ENCODE results near the gene SLC37A1.

SLC37A1 gene

DNA sequence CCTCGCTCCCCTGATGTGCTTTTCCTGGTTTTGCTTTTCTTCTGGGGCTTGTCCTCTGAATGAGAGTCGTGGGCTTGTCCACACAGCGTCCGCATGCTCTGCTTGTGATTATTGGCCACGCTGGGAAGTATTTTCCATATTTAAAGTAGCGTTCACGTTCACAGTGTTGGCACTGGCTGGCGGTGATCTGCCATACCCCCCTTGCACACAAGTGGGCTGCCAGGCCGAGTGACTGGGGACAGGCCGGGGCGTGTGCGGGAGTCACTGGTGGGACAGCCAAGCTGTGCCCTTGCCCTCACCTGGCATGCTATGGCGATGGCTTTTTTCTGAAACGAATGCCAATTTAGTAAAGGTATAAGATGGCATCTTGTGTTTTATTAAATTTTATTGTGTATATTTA is 32.8 kb downstream of the SLC37A1 start:
- POLR2A ChIA-PET, result no interaction called here

More for the DNA sequence above, 32.8 kb downstream of the SLC37A1 start:
- peaks cover 0 to 37% of the 10 kb centered on the region in 2 experiments; a peak in 1 of 3 replicates for H3K36me3 ChIP-seq (ENCODE audit: control insufficient read depth in 2 of 2, insufficient read depth in 1 of 2, low read length in 2 of 2)
- H3K4me1 ChIP-seq (ENCODE audit: control insufficient read depth, insufficient read depth, low read length), result no peaks in the 10 kb centered on the region
- H3K27ac ChIP-seq (ENCODE audit: extremely low read depth, low read depth, low read length), result no peak overlapping the region
- TF ChIP-seq SETDB1 (IDR thresholded peaks at IDR 0.05; ENCODE audit: insufficient read length, low read length), result no peak
- no peak for TF ChIP-seq ZNF558 (tag by site-specific recombination; IDR thresholded peaks at IDR 0.05)
- TF ChIP-seq ZNF311 (tag by site-specific recombination; IDR thresholded peaks at IDR 0.05; ENCODE audit: borderline replicate concordance), result no peak
- TF ChIP-seq, protein P1, sequence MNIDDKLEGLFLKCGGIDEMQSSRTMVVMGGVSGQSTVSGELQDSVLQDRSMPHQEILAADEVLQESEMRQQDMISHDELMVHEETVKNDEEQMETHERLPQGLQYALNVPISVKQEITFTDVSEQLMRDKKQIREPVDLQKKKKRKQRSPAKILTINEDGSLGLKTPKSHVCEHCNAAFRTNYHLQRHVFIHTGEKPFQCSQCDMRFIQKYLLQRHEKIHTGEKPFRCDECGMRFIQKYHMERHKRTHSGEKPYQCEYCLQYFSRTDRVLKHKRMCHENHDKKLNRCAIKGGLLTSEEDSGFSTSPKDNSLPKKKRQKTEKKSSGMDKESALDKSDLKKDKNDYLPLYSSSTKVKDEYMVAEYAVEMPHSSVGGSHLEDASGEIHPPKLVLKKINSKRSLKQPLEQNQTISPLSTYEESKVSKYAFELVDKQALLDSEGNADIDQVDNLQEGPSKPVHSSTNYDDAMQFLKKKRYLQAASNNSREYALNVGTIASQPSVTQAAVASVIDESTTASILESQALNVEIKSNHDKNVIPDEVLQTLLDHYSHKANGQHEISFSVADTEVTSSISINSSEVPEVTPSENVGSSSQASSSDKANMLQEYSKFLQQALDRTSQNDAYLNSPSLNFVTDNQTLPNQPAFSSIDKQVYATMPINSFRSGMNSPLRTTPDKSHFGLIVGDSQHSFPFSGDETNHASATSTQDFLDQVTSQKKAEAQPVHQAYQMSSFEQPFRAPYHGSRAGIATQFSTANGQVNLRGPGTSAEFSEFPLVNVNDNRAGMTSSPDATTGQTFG (tag by site-specific recombination; IDR thresholded peaks at IDR 0.05; ENCODE audit: borderline replicate concordance), result no peak
- TF ChIP-seq, protein P2, sequence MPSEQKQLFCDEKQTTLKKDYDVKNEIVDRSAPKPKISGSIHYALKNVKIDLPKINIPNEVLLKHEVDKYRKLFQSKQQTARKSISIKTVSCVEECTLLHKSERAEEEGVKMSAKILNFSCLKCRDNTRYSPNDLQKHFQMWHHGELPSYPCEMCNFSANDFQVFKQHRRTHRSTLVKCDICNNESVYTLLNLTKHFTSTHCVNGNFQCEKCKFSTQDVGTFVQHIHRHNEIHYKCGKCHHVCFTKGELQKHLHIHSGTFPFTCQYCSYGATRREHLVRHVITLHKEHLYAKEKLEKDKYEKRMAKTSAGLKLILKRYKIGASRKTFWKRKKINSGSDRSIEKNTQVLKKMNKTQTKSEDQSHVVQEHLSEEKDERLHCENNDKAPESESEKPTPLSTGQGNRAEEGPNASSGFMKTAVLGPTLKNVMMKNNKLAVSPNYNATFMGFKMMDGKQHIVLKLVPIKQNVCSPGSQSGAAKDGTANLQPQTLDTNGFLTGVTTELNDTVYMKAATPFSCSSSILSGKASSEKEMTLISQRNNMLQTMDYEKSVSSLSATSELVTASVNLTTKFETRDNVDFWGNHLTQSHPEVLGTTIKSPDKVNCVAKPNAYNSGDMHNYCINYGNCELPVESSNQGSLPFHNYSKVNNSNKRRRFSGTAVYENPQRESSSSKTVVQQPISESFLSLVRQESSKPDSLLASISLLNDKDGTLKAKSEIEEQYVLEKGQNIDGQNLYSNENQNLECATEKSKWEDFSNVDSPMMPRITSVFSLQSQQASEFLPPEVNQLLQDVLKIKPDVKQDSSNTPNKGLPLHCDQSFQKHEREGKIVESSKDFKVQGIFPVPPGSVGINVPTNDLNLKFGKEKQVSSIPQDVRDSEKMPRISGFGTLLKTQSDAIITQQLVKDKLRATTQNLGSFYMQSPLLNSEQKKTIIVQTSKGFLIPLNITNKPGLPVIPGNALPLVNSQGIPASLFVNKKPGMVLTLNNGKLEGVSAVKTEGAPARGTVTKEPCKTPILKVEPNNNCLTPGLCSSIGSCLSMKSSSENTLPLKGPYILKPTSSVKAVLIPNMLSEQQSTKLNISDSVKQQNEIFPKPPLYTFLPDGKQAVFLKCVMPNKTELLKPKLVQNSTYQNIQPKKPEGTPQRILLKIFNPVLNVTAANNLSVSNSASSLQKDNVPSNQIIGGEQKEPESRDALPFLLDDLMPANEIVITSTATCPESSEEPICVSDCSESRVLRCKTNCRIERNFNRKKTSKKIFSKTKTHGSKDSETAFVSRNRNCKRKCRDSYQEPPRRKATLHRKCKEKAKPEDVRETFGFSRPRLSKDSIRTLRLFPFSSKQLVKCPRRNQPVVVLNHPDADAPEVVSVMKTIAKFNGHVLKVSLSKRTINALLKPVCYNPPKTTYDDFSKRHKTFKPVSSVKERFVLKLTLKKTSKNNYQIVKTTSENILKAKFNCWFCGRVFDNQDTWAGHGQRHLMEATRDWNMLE (tag by site-specific recombination; conservative IDR thresholded peaks at IDR 0.05; ENCODE audit: low read depth), result no peak
- TF ChIP-seq ZNF354C (tag by site-specific recombination; IDR thresholded peaks at IDR 0.05; ENCODE audit: borderline replicate concordance, low read depth), result no peak
- TF ChIP-seq ZNF302 (tag by site-specific recombination; IDR thresholded peaks at IDR 0.05; ENCODE audit: low read depth), result no peak
- no peak for TF ChIP-seq ZNF610 (tag by site-specific recombination; IDR thresholded peaks at IDR 0.05; ENCODE audit: borderline replicate concordance)
- TF ChIP-seq KLF16 (tag by site-specific recombination; IDR thresholded peaks at IDR 0.05), result no peak
- TF ChIP-seq ZNF670 (tag by site-specific recombination; IDR thresholded peaks at IDR 0.05; ENCODE audit: low read depth), result no peak
- no peak for TF ChIP-seq ZNF600 (tag by site-specific recombination; IDR thresholded peaks at IDR 0.05)
- TF ChIP-seq MZF1 (tag by site-specific recombination; IDR thresholded peaks at IDR 0.05; ENCODE audit: borderline replicate concordance), result no peak
- no peak for TF ChIP-seq KLF7 (tag by site-specific recombination; IDR thresholded peaks at IDR 0.05; ENCODE audit: borderline replicate concordance)
- TF ChIP-seq ZNF843 (tag by site-specific recombination; IDR thresholded peaks at IDR 0.05), result no peak
- no peak for TF ChIP-seq ZNF426 (tag by site-specific recombination; IDR thresholded peaks at IDR 0.05)
- no peak for TF ChIP-seq SCRT2 (tag by site-specific recombination; IDR thresholded peaks at IDR 0.05)
- no peak for TF ChIP-seq ZNF211 (tag by site-specific recombination; IDR thresholded peaks at IDR 0.05; ENCODE audit: low read depth)
- TF ChIP-seq, protein P3, sequence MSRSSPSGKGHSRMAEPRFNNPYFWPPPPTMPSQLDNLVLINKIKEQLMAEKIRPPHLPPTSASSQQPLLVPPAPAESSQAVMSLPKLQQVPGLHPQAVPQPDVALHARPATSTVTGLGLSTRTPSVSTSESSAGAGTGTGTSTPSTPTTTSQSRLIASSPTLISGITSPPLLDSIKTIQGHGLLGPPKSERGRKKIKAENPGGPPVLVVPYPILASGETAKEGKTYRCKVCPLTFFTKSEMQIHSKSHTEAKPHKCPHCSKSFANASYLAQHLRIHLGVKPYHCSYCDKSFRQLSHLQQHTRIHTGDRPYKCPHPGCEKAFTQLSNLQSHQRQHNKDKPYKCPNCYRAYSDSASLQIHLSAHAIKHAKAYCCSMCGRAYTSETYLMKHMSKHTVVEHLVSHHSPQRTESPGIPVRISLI (tag by site-specific recombination; IDR thresholded peaks at IDR 0.05), result no peak
- no peak for TF ChIP-seq SP3 (tag by site-specific recombination; IDR thresholded peaks at IDR 0.05)
- TF ChIP-seq, protein P4, sequence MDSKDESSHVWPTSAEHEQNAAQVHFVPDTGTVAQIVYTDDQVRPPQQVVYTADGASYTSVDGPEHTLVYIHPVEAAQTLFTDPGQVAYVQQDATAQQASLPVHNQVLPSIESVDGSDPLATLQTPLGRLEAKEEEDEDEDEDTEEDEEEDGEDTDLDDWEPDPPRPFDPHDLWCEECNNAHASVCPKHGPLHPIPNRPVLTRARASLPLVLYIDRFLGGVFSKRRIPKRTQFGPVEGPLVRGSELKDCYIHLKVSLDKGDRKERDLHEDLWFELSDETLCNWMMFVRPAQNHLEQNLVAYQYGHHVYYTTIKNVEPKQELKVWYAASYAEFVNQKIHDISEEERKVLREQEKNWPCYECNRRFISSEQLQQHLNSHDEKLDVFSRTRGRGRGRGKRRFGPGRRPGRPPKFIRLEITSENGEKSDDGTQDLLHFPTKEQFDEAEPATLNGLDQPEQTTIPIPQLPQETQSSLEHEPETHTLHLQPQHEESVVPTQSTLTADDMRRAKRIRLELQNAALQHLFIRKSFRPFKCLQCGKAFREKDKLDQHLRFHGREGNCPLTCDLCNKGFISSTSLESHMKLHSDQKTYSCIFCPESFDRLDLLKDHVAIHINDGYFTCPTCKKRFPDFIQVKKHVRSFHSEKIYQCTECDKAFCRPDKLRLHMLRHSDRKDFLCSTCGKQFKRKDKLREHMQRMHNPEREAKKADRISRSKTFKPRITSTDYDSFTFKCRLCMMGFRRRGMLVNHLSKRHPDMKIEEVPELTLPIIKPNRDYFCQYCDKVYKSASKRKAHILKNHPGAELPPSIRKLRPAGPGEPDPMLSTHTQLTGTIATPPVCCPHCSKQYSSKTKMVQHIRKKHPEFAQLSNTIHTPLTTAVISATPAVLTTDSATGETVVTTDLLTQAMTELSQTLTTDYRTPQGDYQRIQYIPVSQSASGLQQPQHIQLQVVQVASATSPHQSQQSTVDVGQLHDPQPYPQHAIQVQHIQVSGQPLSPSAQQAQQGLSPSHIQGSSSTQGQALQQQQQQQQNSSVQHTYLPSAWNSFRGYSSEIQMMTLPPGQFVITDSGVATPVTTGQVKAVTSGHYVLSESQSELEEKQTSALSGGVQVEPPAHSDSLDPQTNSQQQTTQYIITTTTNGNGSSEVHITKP (tag by site-specific recombination; IDR thresholded peaks at IDR 0.05), result no peak
- CTCF ChIA-PET, result no interaction called here
- H3K4me3 ChIP-seq (ENCODE audit: low read depth, low read length), result no peak overlapping the region
- no peaks in the 10 kb centered on the region for H3K9me3 ChIP-seq (ENCODE audit: control insufficient read depth, insufficient read depth, low read depth, low read length)
